ENCODE data around the gene SEC24D.

- TF ChIP-seq POLR2A (IDR thresholded peaks at IDR 0.05; ENCODE audit: low read depth, low read length), result no peak
- TF ChIP-seq, protein P1, sequence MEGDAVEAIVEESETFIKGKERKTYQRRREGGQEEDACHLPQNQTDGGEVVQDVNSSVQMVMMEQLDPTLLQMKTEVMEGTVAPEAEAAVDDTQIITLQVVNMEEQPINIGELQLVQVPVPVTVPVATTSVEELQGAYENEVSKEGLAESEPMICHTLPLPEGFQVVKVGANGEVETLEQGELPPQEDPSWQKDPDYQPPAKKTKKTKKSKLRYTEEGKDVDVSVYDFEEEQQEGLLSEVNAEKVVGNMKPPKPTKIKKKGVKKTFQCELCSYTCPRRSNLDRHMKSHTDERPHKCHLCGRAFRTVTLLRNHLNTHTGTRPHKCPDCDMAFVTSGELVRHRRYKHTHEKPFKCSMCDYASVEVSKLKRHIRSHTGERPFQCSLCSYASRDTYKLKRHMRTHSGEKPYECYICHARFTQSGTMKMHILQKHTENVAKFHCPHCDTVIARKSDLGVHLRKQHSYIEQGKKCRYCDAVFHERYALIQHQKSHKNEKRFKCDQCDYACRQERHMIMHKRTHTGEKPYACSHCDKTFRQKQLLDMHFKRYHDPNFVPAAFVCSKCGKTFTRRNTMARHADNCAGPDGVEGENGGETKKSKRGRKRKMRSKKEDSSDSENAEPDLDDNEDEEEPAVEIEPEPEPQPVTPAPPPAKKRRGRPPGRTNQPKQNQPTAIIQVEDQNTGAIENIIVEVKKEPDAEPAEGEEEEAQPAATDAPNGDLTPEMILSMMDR (IDR thresholded peaks at IDR 0.05; ENCODE audit: extremely low read depth in 1 of 2, insufficient read depth in 1 of 2, low read depth in 1 of 2, low read length in 2 of 2), result no peak
- no peak for TF ChIP-seq FOS (IDR thresholded peaks at IDR 0.05; ENCODE audit: borderline replicate concordance, insufficient read depth, low read length)
- no peak for TF ChIP-seq MAX (IDR thresholded peaks at IDR 0.05; ENCODE audit: insufficient read depth, insufficient read length)
- no peak for TF ChIP-seq EZH2 (IDR thresholded peaks at IDR 0.05; ENCODE audit: borderline replicate concordance, low read depth, low read length, severe bottlenecking)
- TF ChIP-seq POLR2AphosphoS5 (IDR thresholded peaks at IDR 0.05; ENCODE audit: insufficient read depth, low read depth, low read length), result no peak
- no peak for TF ChIP-seq MYC (IDR thresholded peaks at IDR 0.05; ENCODE audit: low read depth, low read length)
Observed at GRCh38 chr4:118869808-118870342, 33.9 kb upstream of the SEC24D start.
